HG03520 (cell line): ENCODE data around the gene EIF3I.
"Not testable (repeated sequence)": the region's sequence is repeated elsewhere in the genome, so short reads cannot be mapped to it uniquely, and the experiment has no call there.

ENCODE experiments used
- ATAC-seq: cut with Tn5 transposase; IDR thresholded peaks from one replicate; pipeline ENCODE4 v1.9.1; 2021; ENCODE audit warnings: mild to moderate bottlenecking, moderate library complexity; ENCODE audit not compliant: unreplicated experiment

The EIF3I gene

GRCh38 chr1:32263236-32263593, 41.0 kb downstream of the EIF3I start:
- not testable (repeated sequence) for ATAC-seq

GRCh38 chr1:32263744-32264143, 41.5 kb downstream of the EIF3I start:
- ATAC-seq, result no peak

GRCh38 chr1:32265846-32266245, 43.6 kb downstream of the EIF3I start:
- no peak for ATAC-seq

- ATAC-seq, result no peak
Measured at GRCh38 chr1:32266921-32267591, 44.8 kb downstream of the EIF3I start.

GRCh38 chr1:32269744-32270143, 47.5 kb downstream of the EIF3I start:
- no peak for ATAC-seq

- ATAC-seq, result no peak
Measured at GRCh38 chr1:32272557-32273390, 50.6 kb downstream of the EIF3I start.

GRCh38 chr1:32273391-32274208, 51.4 kb downstream of the EIF3I start:
- ATAC-seq, result no peak

GRCh38 chr1:32274646-32275340, 52.6 kb downstream of the EIF3I start:
- no peak for ATAC-seq

- no peak for ATAC-seq
Measured at GRCh38 chr1:32275424-32275823, 53.2 kb downstream of the EIF3I start.

- no peak for ATAC-seq
Measured at GRCh38 chr1:32276032-32276782, 54.0 kb downstream of the EIF3I start.
